H1 (cell line): ENCODE data around the gene CFD. TPM values are rescaled to one million over a fixed set of nuclear protein-coding genes. Genes with fewer than 3 reads are reported as not detected.

Source experiments
- BCL11A ChIP-seq, 2 experiments: IDR thresholded peaks; one replicate each; pipeline ENCODE4 v1.6.1; 2011; ENCODE audit warnings: low read depth in 2 of 2, low read length in 2 of 2, mild to moderate bottlenecking in 2 of 2
- JUN ChIP-seq: IDR thresholded peaks from 2 replicates; pipeline ENCODE4 v1.6.1; 2011; ENCODE audit warnings: low read depth, mild to moderate bottlenecking, improper control_type of control experiment, low read length
- SUZ12 ChIP-seq: fragments of 200-600 bp; sonication (generic); IDR thresholded peaks from 2 replicates; pipeline ENCODE4 v1.6.1; 2012; ENCODE audit warnings: mild to moderate bottlenecking, inconsistent platforms, low read length, moderate library complexity, mixed read lengths
- polyA plus RNA-seq, 7 experiments: library from polyadenylated mRNA; depleted of rRNA in 3 of 7; stranded (reverse) in 5 of 7; unstranded in 2 of 7; fragments of >200 nt in 5 of 7; fragments of 200-250 nt in 2 of 7; gene quantifications; 1 replicate in 5 of 7; 2 replicates in 1 of 7; 4 replicates in 1 of 7; pipeline versions ENCODE4 v1.2.1 to v1.2.3, GENCODE V29; 2011 to 2013; ENCODE audit warnings: missing spikeins in 2 of 7, mixed read lengths in 2 of 7
- total RNA-seq: library from RNA; stranded (reverse); fragmentation: NEBNext Ultra II Directional; extraction: Animal tissue kit (Norgen Biotek cat#: 25700); gene quantifications from 2 replicates; pipeline ENCODE4 v1.2.1, GENCODE V29; 2021

CFD gene
- total and polyA plus RNA-seq, 2 of the 8 experiments (the other 6 are each of a cell fraction or from before 2014, with no cell fraction given): 1.7 to 2.8 TPM

DNA sequence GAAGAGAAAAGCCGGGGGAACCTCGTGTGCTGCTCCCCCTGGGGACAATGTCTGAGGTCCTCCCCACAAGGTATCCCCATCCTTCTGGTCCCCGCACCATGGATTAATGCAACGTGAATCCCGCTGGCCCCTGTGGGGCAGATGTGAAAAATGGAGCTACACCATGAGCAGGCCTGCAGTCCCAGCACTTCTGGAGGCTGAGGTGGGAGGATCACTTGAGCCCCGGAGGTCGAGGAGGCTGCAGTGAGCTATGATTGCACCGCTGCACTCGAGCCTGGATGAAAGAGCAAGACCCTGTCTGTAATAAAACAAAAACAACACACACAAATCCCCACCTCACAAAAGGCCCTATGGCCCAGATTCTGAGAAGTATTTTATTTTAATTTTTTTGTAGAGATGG lies 1.2 kb upstream of the CFD start (continued):
- no peak for TF ChIP-seq SUZ12
- TF ChIP-seq BCL11A (IDR thresholded peaks at IDR 0.05; ENCODE audit: low read depth in 2 of 2, low read length in 2 of 2): no peak
- TF ChIP-seq JUN: no peak
